Hematopoietic multipotent progenitor cell treated with erythropoietin and hydrocortisone succinate and interleukin-3 and kit ligand, for 8 days (in vitro differentiated cells): ENCODE data around the gene SNAP25.

Experiments
- DNase-seq: peaks from one replicate; pipeline ENCODE4 v3.0.0-alpha.2; 2015

SNAP25 gene

GRCh38 chr20:10342152-10342551 lies 123.5 kb downstream of the SNAP25 start:
- no peak for DNase-seq

- DNase-seq: no peak
Observed at GRCh38 chr20:10344953-10345352, 126.3 kb downstream of the SNAP25 start.

- no peak for DNase-seq
Observed at GRCh38 chr20:10347086-10347880, 128.7 kb downstream of the SNAP25 start.

GRCh38 chr20:10349118-10349517 lies 130.5 kb downstream of the SNAP25 start:
- DNase-seq: no peak

GRCh38 chr20:10350188-10350842 lies 131.7 kb downstream of the SNAP25 start:
- no peak for DNase-seq

GRCh38 chr20:10352934-10353824 lies 134.5 kb downstream of the SNAP25 start:
- no peak for DNase-seq

- no peak for DNase-seq
Observed at GRCh38 chr20:10356628-10357027, 138.0 kb downstream of the SNAP25 start.
